ENCODE measurements around the gene CLSTN3. TPM values are rescaled to one million over a fixed set of nuclear protein-coding genes. Genes with fewer than 3 reads are reported as not detected.

CLSTN3 gene
- total and polyA plus RNA-seq, 2 experiments from 2014 or later, result 5.0 to 46.9 TPM

GRCh38 chr12:7116916-7117315, 13.3 kb upstream of the CLSTN3 start:
- H4K20me1 ChIP-seq (replicated peaks; ENCODE audit: insufficient read depth), result no peaks in the 10 kb centered on the region
- Mint-ChIP-seq H3K4me1 (peaks cover 4% of the 10 kb centered on the region; the same call in 1 of the 3 replicates), H3K9me3 (no peaks in the 10 kb centered on the region), H3K36me3 (ENCODE audit: low read depth) (no peaks in the 10 kb centered on the region; the same call in 2 of the 3 replicates), H3K27me3 (ENCODE audit: insufficient read depth, low read depth, poor library complexity) (peaks cover 5% of the 10 kb centered on the region), H3K4me3 (no peak overlapping the region), H3K27ac (no peak overlapping the region)
- ATAC-seq, result no peak
- H3K79me2 ChIP-seq (replicated peaks; ENCODE audit: insufficient read depth), result no peaks in the 10 kb centered on the region
- DNase-seq (ENCODE audit: low spot score), result no peak
- no peak overlapping the region for H3K27ac ChIP-seq (ENCODE audit: low read depth)
- no peaks in the 10 kb centered on the region for H3K36me3 ChIP-seq (ENCODE audit: insufficient read depth)
- no peaks in the 10 kb centered on the region for H3F3A ChIP-seq (replicated peaks; ENCODE audit: low read depth)
- no peak overlapping the region for H2AFZ ChIP-seq
- TF ChIP-seq JUNB (IDR thresholded peaks at IDR 0.05; ENCODE audit: unreplicated experiment), result no peak
- TF ChIP-seq STAT1 (IDR thresholded peaks at IDR 0.05; ENCODE audit: unreplicated experiment), result no peak
- TF ChIP-seq NANOG (IDR thresholded peaks at IDR 0.05; ENCODE audit: borderline replicate concordance), result no peak
- no peak for TF ChIP-seq EZH2 (IDR thresholded peaks at IDR 0.05; ENCODE audit: low read depth, unreplicated experiment)
- TF ChIP-seq CREB1 (CRISPR knock-in tag; IDR thresholded peaks at IDR 0.05; ENCODE audit: low read depth), result no peak
- TF ChIP-seq, protein P1, sequence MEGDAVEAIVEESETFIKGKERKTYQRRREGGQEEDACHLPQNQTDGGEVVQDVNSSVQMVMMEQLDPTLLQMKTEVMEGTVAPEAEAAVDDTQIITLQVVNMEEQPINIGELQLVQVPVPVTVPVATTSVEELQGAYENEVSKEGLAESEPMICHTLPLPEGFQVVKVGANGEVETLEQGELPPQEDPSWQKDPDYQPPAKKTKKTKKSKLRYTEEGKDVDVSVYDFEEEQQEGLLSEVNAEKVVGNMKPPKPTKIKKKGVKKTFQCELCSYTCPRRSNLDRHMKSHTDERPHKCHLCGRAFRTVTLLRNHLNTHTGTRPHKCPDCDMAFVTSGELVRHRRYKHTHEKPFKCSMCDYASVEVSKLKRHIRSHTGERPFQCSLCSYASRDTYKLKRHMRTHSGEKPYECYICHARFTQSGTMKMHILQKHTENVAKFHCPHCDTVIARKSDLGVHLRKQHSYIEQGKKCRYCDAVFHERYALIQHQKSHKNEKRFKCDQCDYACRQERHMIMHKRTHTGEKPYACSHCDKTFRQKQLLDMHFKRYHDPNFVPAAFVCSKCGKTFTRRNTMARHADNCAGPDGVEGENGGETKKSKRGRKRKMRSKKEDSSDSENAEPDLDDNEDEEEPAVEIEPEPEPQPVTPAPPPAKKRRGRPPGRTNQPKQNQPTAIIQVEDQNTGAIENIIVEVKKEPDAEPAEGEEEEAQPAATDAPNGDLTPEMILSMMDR (conservative IDR thresholded peaks at IDR 0.05; ENCODE audit: low read depth in 2 of 2), result no peak
- no peak for TF ChIP-seq EZH2phosphoT487 (IDR thresholded peaks at IDR 0.05; ENCODE audit: unreplicated experiment)
- TF ChIP-seq POLR2AphosphoS5 (IDR thresholded peaks at IDR 0.05; ENCODE audit: low read depth), result no peak
- TF ChIP-seq REST (IDR thresholded peaks at IDR 0.05; ENCODE audit: unreplicated experiment), result no peak
- no peak for TF ChIP-seq ZNF114 (CRISPR knock-in tag; IDR thresholded peaks at IDR 0.05)
- TF ChIP-seq, protein P2, sequence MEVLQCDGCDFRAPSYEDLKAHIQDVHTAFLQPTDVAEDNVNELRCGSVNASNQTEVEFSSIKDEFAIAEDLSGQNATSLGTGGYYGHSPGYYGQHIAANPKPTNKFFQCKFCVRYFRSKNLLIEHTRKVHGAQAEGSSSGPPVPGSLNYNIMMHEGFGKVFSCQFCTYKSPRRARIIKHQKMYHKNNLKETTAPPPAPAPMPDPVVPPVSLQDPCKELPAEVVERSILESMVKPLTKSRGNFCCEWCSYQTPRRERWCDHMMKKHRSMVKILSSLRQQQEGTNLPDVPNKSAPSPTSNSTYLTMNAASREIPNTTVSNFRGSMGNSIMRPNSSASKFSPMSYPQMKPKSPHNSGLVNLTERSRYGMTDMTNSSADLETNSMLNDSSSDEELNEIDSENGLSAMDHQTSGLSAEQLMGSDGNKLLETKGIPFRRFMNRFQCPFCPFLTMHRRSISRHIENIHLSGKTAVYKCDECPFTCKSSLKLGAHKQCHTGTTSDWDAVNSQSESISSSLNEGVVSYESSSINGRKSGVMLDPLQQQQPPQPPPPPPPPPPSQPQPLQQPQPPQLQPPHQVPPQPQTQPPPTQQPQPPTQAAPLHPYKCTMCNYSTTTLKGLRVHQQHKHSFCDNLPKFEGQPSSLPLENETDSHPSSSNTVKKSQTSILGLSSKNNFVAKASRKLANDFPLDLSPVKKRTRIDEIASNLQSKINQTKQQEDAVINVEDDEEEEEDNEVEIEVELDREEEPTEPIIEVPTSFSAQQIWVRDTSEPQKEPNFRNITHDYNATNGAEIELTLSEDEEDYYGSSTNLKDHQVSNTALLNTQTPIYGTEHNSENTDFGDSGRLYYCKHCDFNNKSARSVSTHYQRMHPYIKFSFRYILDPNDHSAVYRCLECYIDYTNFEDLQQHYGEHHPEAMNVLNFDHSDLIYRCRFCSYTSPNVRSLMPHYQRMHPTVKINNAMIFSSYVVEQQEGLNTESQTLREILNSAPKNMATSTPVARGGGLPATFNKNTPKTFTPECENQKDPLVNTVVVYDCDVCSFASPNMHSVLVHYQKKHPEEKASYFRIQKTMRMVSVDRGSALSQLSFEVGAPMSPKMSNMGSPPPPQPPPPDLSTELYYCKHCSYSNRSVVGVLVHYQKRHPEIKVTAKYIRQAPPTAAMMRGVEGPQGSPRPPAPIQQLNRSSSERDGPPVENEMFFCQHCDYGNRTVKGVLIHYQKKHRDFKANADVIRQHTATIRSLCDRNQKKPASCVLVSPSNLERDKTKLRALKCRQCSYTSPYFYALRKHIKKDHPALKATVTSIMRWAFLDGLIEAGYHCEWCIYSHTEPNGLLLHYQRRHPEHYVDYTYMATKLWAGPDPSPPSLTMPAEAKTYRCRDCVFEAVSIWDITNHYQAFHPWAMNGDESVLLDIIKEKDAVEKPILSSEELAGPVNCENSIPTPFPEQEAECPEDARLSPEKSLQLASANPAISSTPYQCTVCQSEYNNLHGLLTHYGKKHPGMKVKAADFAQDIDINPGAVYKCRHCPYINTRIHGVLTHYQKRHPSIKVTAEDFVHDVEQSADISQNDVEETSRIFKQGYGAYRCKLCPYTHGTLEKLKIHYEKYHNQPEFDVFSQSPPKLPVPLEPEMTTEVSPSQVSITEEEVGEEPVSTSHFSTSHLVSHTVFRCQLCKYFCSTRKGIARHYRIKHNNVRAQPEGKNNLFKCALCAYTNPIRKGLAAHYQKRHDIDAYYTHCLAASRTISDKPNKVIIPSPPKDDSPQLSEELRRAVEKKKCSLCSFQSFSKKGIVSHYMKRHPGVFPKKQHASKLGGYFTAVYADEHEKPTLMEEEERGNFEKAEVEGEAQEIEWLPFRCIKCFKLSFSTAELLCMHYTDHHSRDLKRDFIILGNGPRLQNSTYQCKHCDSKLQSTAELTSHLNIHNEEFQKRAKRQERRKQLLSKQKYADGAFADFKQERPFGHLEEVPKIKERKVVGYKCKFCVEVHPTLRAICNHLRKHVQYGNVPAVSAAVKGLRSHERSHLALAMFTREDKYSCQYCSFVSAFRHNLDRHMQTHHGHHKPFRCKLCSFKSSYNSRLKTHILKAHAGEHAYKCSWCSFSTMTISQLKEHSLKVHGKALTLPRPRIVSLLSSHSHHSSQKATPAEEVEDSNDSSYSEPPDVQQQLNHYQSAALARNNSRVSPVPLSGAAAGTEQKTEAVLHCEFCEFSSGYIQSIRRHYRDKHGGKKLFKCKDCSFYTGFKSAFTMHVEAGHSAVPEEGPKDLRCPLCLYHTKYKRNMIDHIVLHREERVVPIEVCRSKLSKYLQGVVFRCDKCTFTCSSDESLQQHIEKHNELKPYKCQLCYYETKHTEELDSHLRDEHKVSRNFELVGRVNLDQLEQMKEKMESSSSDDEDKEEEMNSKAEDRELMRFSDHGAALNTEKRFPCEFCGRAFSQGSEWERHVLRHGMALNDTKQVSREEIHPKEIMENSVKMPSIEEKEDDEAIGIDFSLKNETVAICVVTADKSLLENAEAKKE (CRISPR knock-in tag; IDR thresholded peaks at IDR 0.05), result no peak
- TF ChIP-seq ZNF331 (CRISPR knock-in tag; IDR thresholded peaks at IDR 0.05; ENCODE audit: low read depth), result no peak
- TF ChIP-seq ETS1 (IDR thresholded peaks at IDR 0.05), result no peak
- no peaks in the 10 kb centered on the region for H3K9me2 ChIP-seq (ENCODE audit: insufficient read depth)
- H3K27me3 ChIP-seq (ENCODE audit: insufficient read depth), result no peaks in the 10 kb centered on the region
- H3K4me1 ChIP-seq (ENCODE audit: insufficient read depth), result no peaks in the 10 kb centered on the region
- H3K4me3 ChIP-seq, result no peak overlapping the region
- no peak overlapping the region for H3K4me2 ChIP-seq
